Glutamatergic neuron (in vitro differentiated cells): Measurements from ENCODE around the gene GALNT7. TPM values are rescaled to one million over a fixed set of nuclear protein-coding genes. Genes with fewer than 3 reads are reported as not detected.
A peak's percentile ranks its signal among the peaks of the same experiment; 100 is the strongest.

Experiments used
- DNase-seq: peaks from one replicate; pipeline ENCODE4 v3.0.0; 2022
- H3K27ac Mint-ChIP-seq: one replicate; pipeline ENCODE4 v1.8.0; 2020; ENCODE audit warnings: mild to moderate bottlenecking, mixed read lengths, inconsistent platforms; ENCODE audit not compliant: unreplicated experiment
- H3K27me3 Mint-ChIP-seq: one replicate; pipeline ENCODE4 v1.8.0; 2020; ENCODE audit warnings: mild to moderate bottlenecking, moderate library complexity, mixed read lengths, inconsistent platforms; ENCODE audit not compliant: unreplicated experiment
- H3K36me3 Mint-ChIP-seq: one replicate; pipeline ENCODE4 v1.8.0; 2020; ENCODE audit warnings: mild to moderate bottlenecking, mixed read lengths, inconsistent platforms; ENCODE audit not compliant: unreplicated experiment
- H3K4me1 Mint-ChIP-seq: one replicate; pipeline ENCODE4 v1.8.0; 2020; ENCODE audit warnings: mild to moderate bottlenecking, low read depth, mixed read lengths, inconsistent platforms; ENCODE audit not compliant: unreplicated experiment
- H3K4me3 Mint-ChIP-seq: one replicate; pipeline ENCODE4 v1.8.0; 2020; ENCODE audit warnings: mild to moderate bottlenecking, mixed read lengths, inconsistent platforms; ENCODE audit not compliant: unreplicated experiment
- H3K9me3 Mint-ChIP-seq: one replicate; pipeline ENCODE4 v1.8.0; 2020; ENCODE audit warnings: mild to moderate bottlenecking, moderate library complexity, mixed read lengths, inconsistent platforms; ENCODE audit not compliant: unreplicated experiment
- CTCF ChIP-seq: fragments of 200-600 bp; sonication (generic); IDR thresholded peaks from one replicate; pipeline ENCODE4 v1.5.0; 2021; ENCODE audit not compliant: partially characterized antibody, unreplicated experiment
- total RNA-seq: library from RNA; stranded (reverse); fragmentation: NEBNext Ultra II Directional; extraction: Animal tissue kit (Norgen Biotek cat#: 25700); gene quantifications from one replicate; pipeline ENCODE4 v1.2.1, GENCODE V29; 2021; ENCODE audit not compliant: unreplicated experiment

Gene GALNT7
- total RNA-seq, 1 donor from 2014 or later, result 17.9 TPM

- peak; percentile 72 for DNase-seq
- TF ChIP-seq CTCF, result peak; percentile 69
- Mint-ChIP-seq H3K4me1 (no peaks in the 10 kb centered on the region), H3K9me3 (no peaks in the 10 kb centered on the region), H3K27me3 (no peaks in the 10 kb centered on the region), H3K36me3 (peaks cover 12% of the 10 kb centered on the region), H3K27ac (no peak overlapping the region), H3K4me3 (no peak overlapping the region)
Observed at GRCh38 chr4:173288296-173288695, 119.7 kb downstream of the GALNT7 start.

GRCh38 chr4:173288698-173289352 lies 120.2 kb downstream of the GALNT7 start:
- H3K27ac Mint-ChIP-seq, result no peak overlapping the region
- H3K4me1 Mint-ChIP-seq, result no peaks in the 10 kb centered on the region
- H3K36me3 Mint-ChIP-seq, result peaks cover 12% of the 10 kb centered on the region
- no peak for TF ChIP-seq CTCF
- H3K27me3 Mint-ChIP-seq, result no peaks in the 10 kb centered on the region
- no peak overlapping the region for H3K4me3 Mint-ChIP-seq
- no peaks in the 10 kb centered on the region for H3K9me3 Mint-ChIP-seq
- DNase-seq, result no peak

- Mint-ChIP-seq H3K4me3 (no peak overlapping the region), H3K27me3 (no peaks in the 10 kb centered on the region), H3K4me1 (no peaks in the 10 kb centered on the region), H3K9me3 (no peaks in the 10 kb centered on the region), H3K36me3 (peaks cover 12% of the 10 kb centered on the region), H3K27ac (no peak overlapping the region)
- no peak for TF ChIP-seq CTCF
- DNase-seq, result no peak
Observed at GRCh38 chr4:173289353-173289727, 120.7 kb downstream of the GALNT7 start.

- Mint-ChIP-seq H3K4me1 (no peaks in the 10 kb centered on the region), H3K9me3 (no peaks in the 10 kb centered on the region), H3K36me3 (no peaks in the 10 kb centered on the region), H3K27me3 (no peaks in the 10 kb centered on the region), H3K27ac (no peak overlapping the region), H3K4me3 (no peak overlapping the region)
- no peak for TF ChIP-seq CTCF
- no peak for DNase-seq
Observed at GRCh38 chr4:173291899-173292298, 123.3 kb downstream of the GALNT7 start.

GRCh38 chr4:173293663-173294062 lies 125.1 kb downstream of the GALNT7 start:
- Mint-ChIP-seq H3K4me1 (no peaks in the 10 kb centered on the region), H3K9me3 (no peaks in the 10 kb centered on the region), H3K4me3 (no peak overlapping the region), H3K27me3 (no peaks in the 10 kb centered on the region), H3K27ac (no peak overlapping the region), H3K36me3 (no peaks in the 10 kb centered on the region)
- no peak for TF ChIP-seq CTCF
- no peak for DNase-seq
